Measurements from ENCODE around the gene HRAS.

- no peak for TF ChIP-seq EZH2 (IDR thresholded peaks at IDR 0.05; ENCODE audit: borderline replicate concordance, control insufficient read depth, low read depth, low read length)
- no peak for TF ChIP-seq BHLHE40 (IDR thresholded peaks at IDR 0.05; ENCODE audit: borderline replicate concordance in 1 of 2, low read depth in 2 of 2, low read length in 1 of 2)
- TF ChIP-seq SIN3A (IDR thresholded peaks at IDR 0.05; ENCODE audit: low read depth, low read length), result no peak
- no peak for TF ChIP-seq EP300 (IDR thresholded peaks at IDR 0.05; ENCODE audit: borderline replicate concordance in 1 of 2, control insufficient read depth in 1 of 2, low read depth in 2 of 2, low read length in 2 of 2)
- no peak for TF ChIP-seq SMARCA5 (IDR thresholded peaks at IDR 0.05)
- TF ChIP-seq TAF1 (IDR thresholded peaks at IDR 0.05; ENCODE audit: borderline replicate concordance, low read depth, low read length), result no peak
- TF ChIP-seq, protein P1, sequence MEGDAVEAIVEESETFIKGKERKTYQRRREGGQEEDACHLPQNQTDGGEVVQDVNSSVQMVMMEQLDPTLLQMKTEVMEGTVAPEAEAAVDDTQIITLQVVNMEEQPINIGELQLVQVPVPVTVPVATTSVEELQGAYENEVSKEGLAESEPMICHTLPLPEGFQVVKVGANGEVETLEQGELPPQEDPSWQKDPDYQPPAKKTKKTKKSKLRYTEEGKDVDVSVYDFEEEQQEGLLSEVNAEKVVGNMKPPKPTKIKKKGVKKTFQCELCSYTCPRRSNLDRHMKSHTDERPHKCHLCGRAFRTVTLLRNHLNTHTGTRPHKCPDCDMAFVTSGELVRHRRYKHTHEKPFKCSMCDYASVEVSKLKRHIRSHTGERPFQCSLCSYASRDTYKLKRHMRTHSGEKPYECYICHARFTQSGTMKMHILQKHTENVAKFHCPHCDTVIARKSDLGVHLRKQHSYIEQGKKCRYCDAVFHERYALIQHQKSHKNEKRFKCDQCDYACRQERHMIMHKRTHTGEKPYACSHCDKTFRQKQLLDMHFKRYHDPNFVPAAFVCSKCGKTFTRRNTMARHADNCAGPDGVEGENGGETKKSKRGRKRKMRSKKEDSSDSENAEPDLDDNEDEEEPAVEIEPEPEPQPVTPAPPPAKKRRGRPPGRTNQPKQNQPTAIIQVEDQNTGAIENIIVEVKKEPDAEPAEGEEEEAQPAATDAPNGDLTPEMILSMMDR (IDR thresholded peaks at IDR 0.05 in 2 of 3, conservative IDR thresholded peaks at IDR 0.05 in 1 of 3; ENCODE audit: control insufficient read depth in 2 of 3, extremely low read depth in 1 of 3, insufficient read depth in 1 of 3, low read depth in 3 of 3, low read length in 3 of 3), result no peak
- no peak for TF ChIP-seq SRF (IDR thresholded peaks at IDR 0.05; ENCODE audit: low read depth in 2 of 2, low read length in 2 of 2)
- no peak for TF ChIP-seq POLR2AphosphoS2 (IDR thresholded peaks at IDR 0.05; ENCODE audit: low read depth, low read length)
Measured at GRCh38 chr11:553988-554340, 18.6 kb upstream of the HRAS start.
